ENCODE data around the gene PSMA1.

- TF ChIP-seq, protein P1, sequence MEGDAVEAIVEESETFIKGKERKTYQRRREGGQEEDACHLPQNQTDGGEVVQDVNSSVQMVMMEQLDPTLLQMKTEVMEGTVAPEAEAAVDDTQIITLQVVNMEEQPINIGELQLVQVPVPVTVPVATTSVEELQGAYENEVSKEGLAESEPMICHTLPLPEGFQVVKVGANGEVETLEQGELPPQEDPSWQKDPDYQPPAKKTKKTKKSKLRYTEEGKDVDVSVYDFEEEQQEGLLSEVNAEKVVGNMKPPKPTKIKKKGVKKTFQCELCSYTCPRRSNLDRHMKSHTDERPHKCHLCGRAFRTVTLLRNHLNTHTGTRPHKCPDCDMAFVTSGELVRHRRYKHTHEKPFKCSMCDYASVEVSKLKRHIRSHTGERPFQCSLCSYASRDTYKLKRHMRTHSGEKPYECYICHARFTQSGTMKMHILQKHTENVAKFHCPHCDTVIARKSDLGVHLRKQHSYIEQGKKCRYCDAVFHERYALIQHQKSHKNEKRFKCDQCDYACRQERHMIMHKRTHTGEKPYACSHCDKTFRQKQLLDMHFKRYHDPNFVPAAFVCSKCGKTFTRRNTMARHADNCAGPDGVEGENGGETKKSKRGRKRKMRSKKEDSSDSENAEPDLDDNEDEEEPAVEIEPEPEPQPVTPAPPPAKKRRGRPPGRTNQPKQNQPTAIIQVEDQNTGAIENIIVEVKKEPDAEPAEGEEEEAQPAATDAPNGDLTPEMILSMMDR (IDR thresholded peaks at IDR 0.05), result no peak
- TF ChIP-seq POLR2AphosphoS5 (IDR thresholded peaks at IDR 0.05) (no peak), POLR2A (IDR thresholded peaks at IDR 0.05) (no peak)
Observed at GRCh38 chr11:14480716-14481115, 39.5 kb downstream of the PSMA1 start.
